Fibroblast of skin of left biceps (primary cell): ENCODE data around the gene SMOC2.

Source experiments
- DNase-seq, 2 experiments: peaks; one replicate each; pipeline ENCODE4 v3.0.0-alpha.2; 2013; ENCODE audit warnings: low read depth in 2 of 2

SMOC2 gene

GRCh38 chr6:168708984-168709383, 268.0 kb downstream of the SMOC2 start:
- DNase-seq: no peak

GRCh38 chr6:168709390-168709789, 268.4 kb downstream of the SMOC2 start:
- no peak for DNase-seq

GRCh38 chr6:168709991-168710390, 269.0 kb downstream of the SMOC2 start:
- no peak for DNase-seq

- DNase-seq: no peak
Observed at GRCh38 chr6:168711049-168711640, 270.2 kb downstream of the SMOC2 start.

- DNase-seq: no peak
Observed at GRCh38 chr6:168711666-168712300, 270.8 kb downstream of the SMOC2 start.

- no peak for DNase-seq
Observed at GRCh38 chr6:168712993-168713392, 272.0 kb downstream of the SMOC2 start.

GRCh38 chr6:168713839-168714238, 272.9 kb downstream of the SMOC2 start:
- no peak for DNase-seq

GRCh38 chr6:168714547-168715260, 273.7 kb downstream of the SMOC2 start:
- DNase-seq: no peak

- no peak for DNase-seq
Observed at GRCh38 chr6:168715643-168716481, 274.9 kb downstream of the SMOC2 start.

GRCh38 chr6:168716581-168716980, 275.6 kb downstream of the SMOC2 start:
- no peak for DNase-seq

- DNase-seq: no peak
Observed at GRCh38 chr6:168717491-168717890, 276.5 kb downstream of the SMOC2 start.
